Type B pancreatic cell (in vitro differentiated cells): ENCODE measurements around the gene PRDM8. TPM values are rescaled to one million over a fixed set of nuclear protein-coding genes. Genes with fewer than 3 reads are reported as not detected.

Experiments used
- DNase-seq: peaks from one replicate; pipeline ENCODE4 v3.0.0; 2021; ENCODE audit warnings: mixed read lengths; ENCODE audit not compliant: unreplicated experiment; ENCODE audit errors: extremely low spot score
- H3K27ac Mint-ChIP-seq: 2 replicates; pipeline ENCODE4 v1.8.0; 2021; ENCODE audit warnings: mild to moderate bottlenecking, mixed read lengths
- H3K27me3 Mint-ChIP-seq: 2 replicates; pipeline ENCODE4 v1.8.0; 2021; ENCODE audit warnings: mixed read lengths
- H3K36me3 Mint-ChIP-seq: 2 replicates; pipeline ENCODE4 v1.8.0; 2021; ENCODE audit warnings: mixed read lengths
- H3K4me1 Mint-ChIP-seq: one replicate; pipeline ENCODE4 v1.8.0; 2021; ENCODE audit warnings: mixed read lengths; ENCODE audit not compliant: unreplicated experiment
- H3K4me3 Mint-ChIP-seq: 2 replicates; pipeline ENCODE4 v1.8.0; 2021; ENCODE audit warnings: mild to moderate bottlenecking, mixed read lengths
- H3K9me3 Mint-ChIP-seq: 2 replicates; pipeline ENCODE4 v1.8.0; 2021; ENCODE audit warnings: mixed read lengths
- CTCF ChIP-seq: fragments of 200-600 bp; sonication (generic); conservative IDR thresholded peaks from 2 replicates; pipeline ENCODE4 v1.5.0; 2021; ENCODE audit warnings: antibody characterized with exemption, mild to moderate bottlenecking
- total RNA-seq: library from RNA; stranded (reverse); gene quantifications from 2 replicates; pipeline ENCODE4 v1.2.1, GENCODE V29; 2021; ENCODE audit warnings: low replicate concordance

PRDM8 gene
- total RNA-seq, 1 donor from 2014 or later: 6.2 TPM

- no peaks in the 10 kb centered on the region for H3K9me3 Mint-ChIP-seq
- peaks cover 67% of the 10 kb centered on the region for H3K27me3 Mint-ChIP-seq
- H3K4me1 Mint-ChIP-seq: peaks cover 11% of the 10 kb centered on the region
- no peak for DNase-seq
- H3K27ac Mint-ChIP-seq: no peak overlapping the region
- no peak for TF ChIP-seq CTCF
- H3K4me3 Mint-ChIP-seq: no peak overlapping the region
- H3K36me3 Mint-ChIP-seq: no peaks in the 10 kb centered on the region
Measured at GRCh38 chr4:80216100-80216761, 18.9 kb downstream of the PRDM8 start.

GRCh38 chr4:80219301-80220025 lies 22.2 kb downstream of the PRDM8 start:
- Mint-ChIP-seq H3K9me3 (no peaks in the 10 kb centered on the region), H3K4me3 (no peak overlapping the region), H3K27ac (no peak overlapping the region), H3K4me1 (peaks cover 5% of the 10 kb centered on the region), H3K27me3 (peaks cover 65% of the 10 kb centered on the region), H3K36me3 (no peaks in the 10 kb centered on the region)
- no peak for TF ChIP-seq CTCF
- no peak for DNase-seq

- no peak for TF ChIP-seq CTCF
- Mint-ChIP-seq H3K36me3 (no peaks in the 10 kb centered on the region), H3K9me3 (no peaks in the 10 kb centered on the region), H3K4me3 (no peak overlapping the region), H3K4me1 (no peaks in the 10 kb centered on the region), H3K27ac (no peak overlapping the region), H3K27me3 (peaks cover 61% of the 10 kb centered on the region)
- DNase-seq: no peak
Measured at GRCh38 chr4:80220711-80221110, 23.4 kb downstream of the PRDM8 start.

GRCh38 chr4:80221161-80221560 lies 23.9 kb downstream of the PRDM8 start:
- no peaks in the 10 kb centered on the region for H3K4me1 Mint-ChIP-seq
- H3K27me3 Mint-ChIP-seq: peaks cover 60% of the 10 kb centered on the region
- no peak overlapping the region for H3K4me3 Mint-ChIP-seq
- TF ChIP-seq CTCF: peak; percentile 70
- H3K36me3 Mint-ChIP-seq: no peaks in the 10 kb centered on the region
- H3K9me3 Mint-ChIP-seq: no peaks in the 10 kb centered on the region
- no peak for DNase-seq
- no peak overlapping the region for H3K27ac Mint-ChIP-seq

GRCh38 chr4:80225595-80225994 lies 28.3 kb downstream of the PRDM8 start:
- H3K27me3 Mint-ChIP-seq: peaks cover 47% of the 10 kb centered on the region
- no peaks in the 10 kb centered on the region for H3K36me3 Mint-ChIP-seq
- H3K9me3 Mint-ChIP-seq: no peaks in the 10 kb centered on the region
- no peaks in the 10 kb centered on the region for H3K4me1 Mint-ChIP-seq
- DNase-seq: no peak
- H3K4me3 Mint-ChIP-seq: no peak overlapping the region
- no peak overlapping the region for H3K27ac Mint-ChIP-seq
- no peak for TF ChIP-seq CTCF
